H1 (cell line): ENCODE data around the gene KCNH8. TPM values are rescaled to one million over a fixed set of nuclear protein-coding genes. Genes with fewer than 3 reads are reported as not detected.

Experiments used
- CTCF ChIA-PET: fragments of 300-600 bp; sonication (Branson Sonifier 250); formaldehyde crosslinking; loops from one replicate; lab custom pipeline; 2021; ENCODE audit not compliant: partially characterized antibody; lab: Charles Lee
- POLR2A ChIA-PET: fragments of 300-600 bp; sonication (Branson Sonifier 250); formaldehyde crosslinking; loops from one replicate; lab custom pipeline; 2021; ENCODE audit warnings: inconsistent platforms; ENCODE audit not compliant: partially characterized antibody; lab: Charles Lee
- DNase-seq, 2 experiments: peaks; one replicate each; pipeline versions ENCODE4 v3.0.0 to v3.0.0-alpha.2; 2010 to 2022; ENCODE audit warnings: low spot score in 2 of 2, low read depth in 1 of 2, mixed read lengths in 1 of 2
- FAIRE-seq: peaks from 2 replicates; lab custom pipeline; 2011; peaks lifted over from hg19 to GRCh38; lab: Jason Lieb, UNC
- H2AFZ ChIP-seq: 2 replicates; pipeline ENCODE4 v1.8.1; 2012; ENCODE audit warnings: low read length, inconsistent platforms
- H2AK5ac ChIP-seq: 2 replicates; pipeline ENCODE4 v1.6.1; 2013; ENCODE audit warnings: low read depth, low read length
- H2BK120ac ChIP-seq: replicated peaks from 2 replicates; pipeline ENCODE3; 2013; ENCODE audit warnings: low read depth, low read length, inconsistent platforms
- H2BK12ac ChIP-seq: 2 replicates; pipeline ENCODE4 v1.6.1; 2013; ENCODE audit warnings: low read depth, low read length
- H2BK15ac ChIP-seq: 2 replicates; pipeline ENCODE4 v1.6.1; 2013; ENCODE audit warnings: low read length
- H2BK20ac ChIP-seq: 2 replicates; pipeline ENCODE4 v1.6.1; 2013; ENCODE audit warnings: low read length
- H2BK5ac ChIP-seq: 2 replicates; pipeline ENCODE4 v1.6.1; 2013; ENCODE audit warnings: low read depth, low read length
- H3K14ac ChIP-seq: 2 replicates; pipeline ENCODE4 v1.6.1; 2013; ENCODE audit warnings: inconsistent platforms; ENCODE audit not compliant: insufficient read length
- H3K18ac ChIP-seq: 2 replicates; pipeline ENCODE4 v1.6.1; 2013; ENCODE audit warnings: low read length; ENCODE audit errors: extremely low read depth
- H3K23ac ChIP-seq: 2 replicates; pipeline ENCODE4 v1.6.1; 2013; ENCODE audit warnings: inconsistent platforms; ENCODE audit not compliant: insufficient read length
- H3K23me2 ChIP-seq: 2 replicates; pipeline ENCODE4 v1.6.1; 2013; ENCODE audit warnings: low read depth, low read length
- H3K27ac ChIP-seq: 2 replicates; pipeline ENCODE4 v1.6.1; 2011; ENCODE audit warnings: low read depth, low read length, inconsistent platforms
- H3K27me3 ChIP-seq, 4 experiments: replicated peaks in 1 of 4; 1 replicate in 1 of 4; 2 replicates in 3 of 4; pipeline versions ENCODE4 v1.6.1 to v1.8.1; 2011 to 2013; ENCODE audit warnings: low read length in 3 of 4, mild to moderate bottlenecking in 3 of 4, inconsistent platforms in 2 of 4, mixed read lengths in 2 of 4, moderate library complexity in 1 of 4; ENCODE audit not compliant: control insufficient read depth in 3 of 4, insufficient read depth in 3 of 4; ENCODE audit errors: extremely low read depth in 1 of 4
- H3K36me3 ChIP-seq, 4 experiments: 2 replicates each; pipeline versions ENCODE4 v1.6.1 to v1.8.1; 2011 to 2013; ENCODE audit warnings: mild to moderate bottlenecking in 4 of 4, low read length in 3 of 4, moderate library complexity in 2 of 4, control low read depth in 1 of 4, inconsistent platforms in 1 of 4; ENCODE audit not compliant: insufficient read depth in 4 of 4, control insufficient read depth in 2 of 4
- H3K4ac ChIP-seq: replicated peaks from 2 replicates; pipeline ENCODE3; 2013; ENCODE audit warnings: low read length, low read depth, mixed read lengths, inconsistent platforms; ENCODE audit not compliant: insufficient read length
- H3K4me1 ChIP-seq, 4 experiments: replicated peaks in 1 of 4; 1 replicate in 1 of 4; 2 replicates in 3 of 4; pipeline versions ENCODE4 v1.6.1 to v1.8.1; 2011 to 2013; ENCODE audit warnings: low read length in 3 of 4, inconsistent platforms in 2 of 4, mixed read lengths in 1 of 4; ENCODE audit not compliant: insufficient read depth in 4 of 4, control insufficient read depth in 3 of 4
- H3K4me2 ChIP-seq, 2 experiments: 2 replicates each; pipeline versions ENCODE4 v1.6.1 to v1.8.1; 2011 to 2013; ENCODE audit warnings: low read depth in 2 of 2, low read length in 2 of 2, control low read depth in 1 of 2, inconsistent platforms in 1 of 2, mild to moderate bottlenecking in 1 of 2; ENCODE audit not compliant: insufficient read depth in 1 of 2
- H3K4me3 ChIP-seq, 4 experiments: fragments of 200-600, 300-600 bp in 1 of 4; sonication (generic), shearing (Covaris generic), sonication (Bioruptor Twin) in 1 of 4; 2 replicates each; pipeline versions ENCODE4 v1.5.1 to v1.8.1; 2011 to 2016; ENCODE audit warnings: low read length in 4 of 4, low read depth in 3 of 4, control low read depth in 2 of 4, inconsistent platforms in 2 of 4, mild to moderate bottlenecking in 2 of 4, mixed read lengths in 1 of 4, moderate library complexity in 1 of 4; ENCODE audit not compliant: insufficient read depth in 2 of 4; ENCODE audit errors: extremely low read depth in 1 of 4
- H3K56ac ChIP-seq: replicated peaks from 2 replicates; pipeline ENCODE3; 2013; ENCODE audit warnings: low read depth, mild to moderate bottlenecking, mixed read lengths, low read length, inconsistent platforms; ENCODE audit not compliant: insufficient read length
- H3K79me1 ChIP-seq: 2 replicates; pipeline ENCODE4 v1.6.1; 2013; ENCODE audit warnings: low read depth, low read length, control low read depth
- H3K79me2 ChIP-seq, 2 experiments: 2 replicates each; pipeline versions ENCODE4 v1.6.1 to v1.8.1; 2012 to 2013; ENCODE audit warnings: low read length in 2 of 2, mild to moderate bottlenecking in 2 of 2, inconsistent platforms in 1 of 2; ENCODE audit not compliant: insufficient read depth in 2 of 2, control insufficient read depth in 1 of 2
- H3K9ac ChIP-seq, 4 experiments: replicated peaks in 1 of 4; 1 replicate in 1 of 4; 2 replicates in 3 of 4; pipeline versions ENCODE4 v1.6.1 to v1.8.1; 2011 to 2013; ENCODE audit warnings: low read depth in 3 of 4, low read length in 3 of 4, control low read depth in 2 of 4, mild to moderate bottlenecking in 2 of 4, moderate library complexity in 2 of 4, inconsistent platforms in 1 of 4; ENCODE audit errors: extremely low read depth in 1 of 4
- H3K9me3 ChIP-seq, 2 experiments: 2 replicates each; pipeline versions ENCODE4 v1.6.1 to v1.8.1; 2012 to 2013; ENCODE audit warnings: mild to moderate bottlenecking in 2 of 2, moderate library complexity in 2 of 2, control low read depth in 1 of 2, inconsistent platforms in 1 of 2, low read depth in 1 of 2, low read length in 1 of 2, mixed read lengths in 1 of 2; ENCODE audit not compliant: insufficient read depth in 2 of 2
- H4K20me1 ChIP-seq, 2 experiments: replicated peaks in 1 of 2; 2 replicates each; pipeline versions ENCODE3 to v1.8.1; 2011 to 2013; ENCODE audit warnings: inconsistent platforms in 2 of 2, low read length in 2 of 2, mild to moderate bottlenecking in 1 of 2; ENCODE audit not compliant: insufficient read depth in 2 of 2, control insufficient read depth in 1 of 2
- H4K5ac ChIP-seq: 2 replicates; pipeline ENCODE4 v1.6.1; 2013; ENCODE audit warnings: low read length, low read depth, mixed read lengths, inconsistent platforms; ENCODE audit not compliant: insufficient read length
- H4K8ac ChIP-seq: 2 replicates; pipeline ENCODE4 v1.8.0; 2013; ENCODE audit warnings: mild to moderate bottlenecking, moderate library complexity, low read length, inconsistent platforms; ENCODE audit not compliant: insufficient read depth; ENCODE audit errors: extremely low read depth
- H4K91ac ChIP-seq: replicated peaks from 2 replicates; pipeline ENCODE3; 2013; ENCODE audit warnings: low read length, mixed read lengths, inconsistent platforms; ENCODE audit not compliant: insufficient read length
- ASH2L ChIP-seq: fragments of 200-600, 300-600 bp; sonication (generic); IDR thresholded peaks from one replicate; pipeline ENCODE4 v1.7.1; 2017; ENCODE audit warnings: low read length
- BRCA1 ChIP-seq: IDR thresholded peaks from 2 replicates; pipeline ENCODE4 v1.6.1; 2012; ENCODE audit warnings: low read depth, low read length, improper control_type of control experiment
- CBX5 ChIP-seq: fragments of 300-800, 300-1000 bp; sonication (generic); IDR thresholded peaks from 2 replicates; pipeline ENCODE4 v1.7.1; 2016; ENCODE audit warnings: antibody characterized with exemption, low read length, low read depth
- CBX8 ChIP-seq: fragments of 300-800, 300-1000 bp; sonication (generic); IDR thresholded peaks from 2 replicates; pipeline ENCODE4 v1.7.1; 2016; ENCODE audit warnings: low read depth, low read length, borderline replicate concordance
- CEBPB ChIP-seq: IDR thresholded peaks from 2 replicates; pipeline ENCODE4 v1.6.1; 2012; ENCODE audit warnings: low read depth, low read length
- KDM4A ChIP-seq: IDR thresholded peaks from one replicate; pipeline ENCODE4 v1.7.1; 2012; ENCODE audit warnings: low read depth, mild to moderate bottlenecking, moderate library complexity, low read length, inconsistent platforms; ENCODE audit not compliant: severe bottlenecking
- RAD21 ChIP-seq, 2 experiments: IDR thresholded peaks in 1 of 2; conservative IDR thresholded peaks in 1 of 2; 2 replicates each; pipeline ENCODE4 v1.6.1; 2011; ENCODE audit warnings: low read depth in 2 of 2, low read length in 2 of 2, improper control_type of control experiment in 1 of 2, inconsistent platforms in 1 of 2, mild to moderate bottlenecking in 1 of 2, moderate library complexity in 1 of 2
- RNF2 ChIP-seq: fragments of 200-900, 300-1000 bp; sonication (generic); IDR thresholded peaks from 2 replicates; pipeline ENCODE4 v1.7.1; 2016; ENCODE audit warnings: borderline replicate concordance, low read depth, mild to moderate bottlenecking, antibody characterized with exemption, low read length; ENCODE audit not compliant: poor library complexity, severe bottlenecking; ENCODE audit errors: missing control alignments
- WGBS, 2 experiments: shearing (Covaris generic) in 1 of 2; methylation state at CpG; one replicate each; pipeline versions ENCODE4 v1.1.6 to v1.1.7; 2013 to 2015; ENCODE audit warnings: low lambda C conversion rate in 2 of 2, mixed read lengths in 2 of 2, inconsistent platforms in 1 of 2, low coverage in 1 of 2, missing lambda C conversion rate in 1 of 2; ENCODE audit not compliant: insufficient replicate concordance in 2 of 2, insufficient coverage in 1 of 2, insufficient read length in 1 of 2; ENCODE audit errors: extremely low coverage in 1 of 2, missing lambda C conversion rate in 1 of 2; 5-methylcytosine and 5-hydroxymethylcytosine counted together
- polyA plus RNA-seq, 7 experiments: library from polyadenylated mRNA; depleted of rRNA in 3 of 7; stranded (reverse) in 5 of 7; unstranded in 2 of 7; fragments of >200 nt in 5 of 7; fragments of 200-250 nt in 2 of 7; gene quantifications; 1 replicate in 5 of 7; 2 replicates in 1 of 7; 4 replicates in 1 of 7; pipeline versions ENCODE4 v1.2.1 to v1.2.3, GENCODE V29; 2011 to 2013; ENCODE audit warnings: missing spikeins in 2 of 7, mixed read lengths in 2 of 7
- total RNA-seq: library from RNA; stranded (reverse); fragmentation: NEBNext Ultra II Directional; extraction: Animal tissue kit (Norgen Biotek cat#: 25700); gene quantifications from 2 replicates; pipeline ENCODE4 v1.2.1, GENCODE V29; 2021
- TF ChIP-seq, protein P1 (sequence below): IDR thresholded peaks from 2 replicates; pipeline ENCODE4 v1.6.1; 2011; ENCODE audit warnings: low read depth, mild to moderate bottlenecking, low read length; ENCODE audit not compliant: insufficient read depth
- TF ChIP-seq, protein P2 (sequence below), 3 experiments: IDR thresholded peaks; 1 replicate in 2 of 3; 2 replicates in 1 of 3; pipeline versions ENCODE4 v1.5.1 to v1.6.1; 2011; ENCODE audit warnings: low read length in 3 of 3, mild to moderate bottlenecking in 3 of 3, inconsistent platforms in 2 of 3, low read depth in 1 of 3, moderate library complexity in 1 of 3; ENCODE audit not compliant: insufficient read depth in 1 of 3; ENCODE audit errors: control extremely low read depth in 1 of 3

Gene KCNH8
- total and polyA plus RNA-seq, 2 of the 8 experiments (the other 6 are each of a cell fraction or from before 2014, with no cell fraction given) = 2.2 to 2.4 TPM

DNA sequence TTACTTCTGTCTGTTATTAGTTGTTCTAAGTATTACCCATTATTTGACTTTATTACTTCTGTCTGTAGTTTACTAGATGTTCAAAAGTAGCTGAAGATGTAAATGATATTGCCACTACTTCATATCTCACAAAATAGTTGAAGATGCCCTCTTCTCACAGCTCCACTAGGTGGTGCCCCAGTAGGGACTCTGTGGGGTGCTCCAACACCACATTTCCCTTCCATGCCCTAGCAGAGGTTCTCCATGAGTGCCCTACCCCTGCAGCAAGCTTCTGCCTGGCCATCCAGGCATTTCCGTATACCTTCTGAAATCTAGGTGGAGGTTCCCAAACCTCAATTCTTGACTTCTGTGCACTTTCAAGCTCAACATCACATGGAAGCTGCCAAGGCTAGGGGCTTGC, 80.8 kb downstream of the KCNH8 start:
- no peak overlapping the region for H3K23ac ChIP-seq
- H3K27me3 ChIP-seq = no peaks in the 10 kb centered on the region
- DNase-seq (no peak), FAIRE-seq (no peak)
- H3K56ac ChIP-seq = no peak overlapping the region
- no peaks in the 10 kb centered on the region for H3K79me1 ChIP-seq
- H3K4ac ChIP-seq = no peak overlapping the region
- H3K9me3 ChIP-seq = peaks cover 0 to under 1% of the 10 kb centered on the region in 2 experiments; a peak in 1 of 4 replicates
- POLR2A ChIA-PET = no interaction called here
- no peak overlapping the region for H3K4me2 ChIP-seq
- no peak overlapping the region for H4K8ac ChIP-seq
- no peak overlapping the region for H3K9ac ChIP-seq
- no peak overlapping the region for H3K27ac ChIP-seq
- no peak overlapping the region for H2AK5ac ChIP-seq
- H4K20me1 ChIP-seq = no peaks in the 10 kb centered on the region
- no peak overlapping the region for H2BK5ac ChIP-seq
- H4K5ac ChIP-seq = no peak overlapping the region
- no peak overlapping the region for H2BK15ac ChIP-seq
- no peaks in the 10 kb centered on the region for H3K23me2 ChIP-seq
- H2BK20ac ChIP-seq = no peak overlapping the region
- no peaks in the 10 kb centered on the region for H3K4me1 ChIP-seq
- CTCF ChIA-PET = interaction anchor here (0.6 to 2.5 kb wide), 13 partner anchors 8 to 308 kb away, joined by 3 to 7 read pairs (median 3); no protein-coding TSS in a partner anchor
- H3K79me2 ChIP-seq = no peaks in the 10 kb centered on the region
- no peak overlapping the region for H3K4me3 ChIP-seq
- no peak overlapping the region for H2BK120ac ChIP-seq
- H2AFZ ChIP-seq = no peak overlapping the region
- 83% methylated on average over 1 of the region's 1 CpG; no CpG with 5 or more reads in 1 of the 2 experiments for WGBS, 2 experiments
- H3K14ac ChIP-seq = no peak overlapping the region
- no peak overlapping the region for H3K18ac ChIP-seq
- H2BK12ac ChIP-seq = no peak overlapping the region; the same call in 1 of the 2 replicates
- H3K36me3 ChIP-seq = no peaks in the 10 kb centered on the region
- H4K91ac ChIP-seq = no peak overlapping the region
- TF ChIP-seq BRCA1 (no peak), RAD21 (IDR thresholded peaks at IDR 0.05 in 1 of 2, conservative IDR thresholded peaks at IDR 0.05 in 1 of 2; ENCODE audit: low read depth in 2 of 2, low read length in 2 of 2) (peak; percentile 40 to 51; a peak in 3 of 4 replicates), ASH2L (no peak), KDM4A (no peak), CBX8 (no peak), RNF2 (no peak), CBX5 (no peak), CEBPB (no peak)
- TF ChIP-seq, protein P1, sequence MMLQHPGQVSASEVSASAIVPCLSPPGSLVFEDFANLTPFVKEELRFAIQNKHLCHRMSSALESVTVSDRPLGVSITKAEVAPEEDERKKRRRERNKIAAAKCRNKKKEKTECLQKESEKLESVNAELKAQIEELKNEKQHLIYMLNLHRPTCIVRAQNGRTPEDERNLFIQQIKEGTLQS = no peak
- TF ChIP-seq, protein P2, sequence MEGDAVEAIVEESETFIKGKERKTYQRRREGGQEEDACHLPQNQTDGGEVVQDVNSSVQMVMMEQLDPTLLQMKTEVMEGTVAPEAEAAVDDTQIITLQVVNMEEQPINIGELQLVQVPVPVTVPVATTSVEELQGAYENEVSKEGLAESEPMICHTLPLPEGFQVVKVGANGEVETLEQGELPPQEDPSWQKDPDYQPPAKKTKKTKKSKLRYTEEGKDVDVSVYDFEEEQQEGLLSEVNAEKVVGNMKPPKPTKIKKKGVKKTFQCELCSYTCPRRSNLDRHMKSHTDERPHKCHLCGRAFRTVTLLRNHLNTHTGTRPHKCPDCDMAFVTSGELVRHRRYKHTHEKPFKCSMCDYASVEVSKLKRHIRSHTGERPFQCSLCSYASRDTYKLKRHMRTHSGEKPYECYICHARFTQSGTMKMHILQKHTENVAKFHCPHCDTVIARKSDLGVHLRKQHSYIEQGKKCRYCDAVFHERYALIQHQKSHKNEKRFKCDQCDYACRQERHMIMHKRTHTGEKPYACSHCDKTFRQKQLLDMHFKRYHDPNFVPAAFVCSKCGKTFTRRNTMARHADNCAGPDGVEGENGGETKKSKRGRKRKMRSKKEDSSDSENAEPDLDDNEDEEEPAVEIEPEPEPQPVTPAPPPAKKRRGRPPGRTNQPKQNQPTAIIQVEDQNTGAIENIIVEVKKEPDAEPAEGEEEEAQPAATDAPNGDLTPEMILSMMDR (IDR thresholded peaks at IDR 0.05; ENCODE audit: control extremely low read depth in 1 of 3, insufficient read depth in 1 of 3, low read depth in 1 of 3, low read length in 3 of 3) = peak; percentile 19 to 34 (median 21); a peak in 2 of 4 replicates
